HFFc6 (cell line): ENCODE measurements around the gene OR51B6. TPM values are rescaled to one million over a fixed set of nuclear protein-coding genes. Genes with fewer than 3 reads are reported as not detected.
A peak's percentile ranks its signal among the peaks of the same experiment; 100 is the strongest.
"Not testable (repeated sequence)": the region's sequence is repeated elsewhere in the genome, so short reads cannot be mapped to it uniquely, and the experiment has no call there.

Experiments used
- DNase-seq: peaks from one replicate; pipeline ENCODE4 v3.0.0-alpha.2; 2018
- H3K27ac Mint-ChIP-seq: 2 replicates; pipeline ENCODE4 v1.8.0; 2020; ENCODE audit warnings: mild to moderate bottlenecking, mixed read lengths
- H3K27me3 Mint-ChIP-seq: 2 replicates; pipeline ENCODE4 v1.8.0; 2021; ENCODE audit warnings: mild to moderate bottlenecking, moderate library complexity, mixed read lengths; ENCODE audit not compliant: insufficient read depth
- H3K36me3 Mint-ChIP-seq: 2 replicates; pipeline ENCODE4 v1.8.0; 2021; ENCODE audit warnings: low read depth, mixed read lengths
- H3K4me1 Mint-ChIP-seq: 2 replicates; pipeline ENCODE4 v1.8.0; 2020; ENCODE audit warnings: low read depth, mixed read lengths
- H3K4me3 Mint-ChIP-seq: 2 replicates; pipeline ENCODE4 v1.8.0; 2020; ENCODE audit warnings: mild to moderate bottlenecking, moderate library complexity, mixed read lengths
- H3K9me3 Mint-ChIP-seq: 2 replicates; pipeline ENCODE4 v1.8.0; 2020; ENCODE audit warnings: mild to moderate bottlenecking, mixed read lengths
- CTCF ChIP-seq: fragments of 200-600 bp; sonication (generic); IDR thresholded peaks from 2 replicates; pipeline ENCODE4 v1.5.0; 2021; ENCODE audit warnings: antibody characterized with exemption, mild to moderate bottlenecking
- total RNA-seq, 6 experiments: library from RNA; stranded (reverse); fragmentation: NEBNext Ultra II Directional; extraction: Animal tissue kit (Norgen Biotek cat#: 25700); gene quantifications; 2 replicates in 1 of 6; 3 replicates in 5 of 6; pipeline ENCODE4 v1.2.3, GENCODE V29; 2021

The OR51B6 gene
- total RNA-seq, 6 experiments from 2014 or later, result not detected

- H3K27ac Mint-ChIP-seq, result no peak overlapping the region
- no peaks in the 10 kb centered on the region for H3K27me3 Mint-ChIP-seq
- H3K4me3 Mint-ChIP-seq, result no peak overlapping the region
- peaks cover 4% of the 10 kb centered on the region; the same call in 1 of the 2 replicates for H3K36me3 Mint-ChIP-seq
- H3K4me1 Mint-ChIP-seq, result peaks cover 23% of the 10 kb centered on the region
- no peak for TF ChIP-seq CTCF
- no peak for DNase-seq
- no peaks in the 10 kb centered on the region; the same call in 1 of the 2 replicates for H3K9me3 Mint-ChIP-seq
Measured at GRCh38 chr11:5310423-5310822, 40.9 kb upstream of the OR51B6 start.

- H3K27ac Mint-ChIP-seq, H3K9me3 Mint-ChIP-seq, H3K27me3 Mint-ChIP-seq, DNase-seq, H3K36me3 Mint-ChIP-seq, H3K4me3 Mint-ChIP-seq: not testable (repeated sequence)
- peaks cover 27% of the 10 kb centered on the region for H3K4me1 Mint-ChIP-seq
Measured at GRCh38 chr11:5313326-5314023, 37.8 kb upstream of the OR51B6 start.

GRCh38 chr11:5317292-5317691 lies 34.0 kb upstream of the OR51B6 start:
- peak; percentile 27; the same call in 1 of the 2 replicates for TF ChIP-seq CTCF
- H3K27me3 Mint-ChIP-seq, result no peaks in the 10 kb centered on the region
- no peaks in the 10 kb centered on the region; the same call in 1 of the 2 replicates for H3K9me3 Mint-ChIP-seq
- no peak for DNase-seq
- no peak overlapping the region for H3K27ac Mint-ChIP-seq
- no peak overlapping the region for H3K4me3 Mint-ChIP-seq
- peaks cover 27% of the 10 kb centered on the region for H3K4me1 Mint-ChIP-seq
- H3K36me3 Mint-ChIP-seq, result peaks cover 4% of the 10 kb centered on the region; the same call in 1 of the 2 replicates

- H3K9me3 Mint-ChIP-seq, result no peaks in the 10 kb centered on the region
- no peak within 1 kb of the TSS for H3K27ac Mint-ChIP-seq
- peaks cover 8% of the 10 kb centered on the region for H3K4me1 Mint-ChIP-seq
- H3K36me3 Mint-ChIP-seq, result no peaks in the 10 kb centered on the region
- H3K27me3 Mint-ChIP-seq, result no peaks in the 10 kb centered on the region
- TF ChIP-seq CTCF, result no peak
- DNase-seq, result no peak
- no peak within 1 kb of the TSS for H3K4me3 Mint-ChIP-seq
Measured at GRCh38 chr11:5324197-5324596, 27.1 kb upstream of the OR51B6 start, which contains the start of gene OR51B2. Gene OR51B2 (minus strand): TSS chr11:5324297. CDS start chr11:5324297, 0 bp downstream.

GRCh38 chr11:5335170-5335569 lies 16.1 kb upstream of the OR51B6 start:
- H3K27ac Mint-ChIP-seq, result peak overlapping the region; percentile 3; the same call in 1 of the 2 replicates
- peaks cover 68% of the 10 kb centered on the region for H3K4me1 Mint-ChIP-seq
- TF ChIP-seq CTCF, result no peak
- H3K27me3 Mint-ChIP-seq, result no peaks in the 10 kb centered on the region
- no peak overlapping the region for H3K4me3 Mint-ChIP-seq
- H3K36me3 Mint-ChIP-seq, result no peaks in the 10 kb centered on the region
- no peak for DNase-seq
- no peaks in the 10 kb centered on the region for H3K9me3 Mint-ChIP-seq

- H3K4me1 Mint-ChIP-seq, result peaks cover 68% of the 10 kb centered on the region
- H3K9me3 Mint-ChIP-seq, result no peaks in the 10 kb centered on the region
- no peaks in the 10 kb centered on the region for H3K27me3 Mint-ChIP-seq
- H3K27ac Mint-ChIP-seq, result no peak overlapping the region
- H3K4me3 Mint-ChIP-seq, result no peak overlapping the region
- H3K36me3 Mint-ChIP-seq, result no peaks in the 10 kb centered on the region
- peak; percentile 17 for DNase-seq
- no peak for TF ChIP-seq CTCF
Measured at GRCh38 chr11:5336331-5336730, 15.0 kb upstream of the OR51B6 start.

- H3K4me1 Mint-ChIP-seq, result peaks cover 65% of the 10 kb centered on the region
- DNase-seq, H3K27ac Mint-ChIP-seq, H3K36me3 Mint-ChIP-seq, H3K27me3 Mint-ChIP-seq, H3K9me3 Mint-ChIP-seq, H3K4me3 Mint-ChIP-seq: not testable (repeated sequence)
Measured at GRCh38 chr11:5337253-5337652, 14.1 kb upstream of the OR51B6 start.
